ENCODE data around the gene ARL2BP. TPM values are rescaled to one million over a fixed set of nuclear protein-coding genes. Genes with fewer than 3 reads are reported as not detected.

ARL2BP gene
- total and polyA plus RNA-seq, 4 donors = 32.8 to 63.2 (median 44.1) TPM

DNA sequence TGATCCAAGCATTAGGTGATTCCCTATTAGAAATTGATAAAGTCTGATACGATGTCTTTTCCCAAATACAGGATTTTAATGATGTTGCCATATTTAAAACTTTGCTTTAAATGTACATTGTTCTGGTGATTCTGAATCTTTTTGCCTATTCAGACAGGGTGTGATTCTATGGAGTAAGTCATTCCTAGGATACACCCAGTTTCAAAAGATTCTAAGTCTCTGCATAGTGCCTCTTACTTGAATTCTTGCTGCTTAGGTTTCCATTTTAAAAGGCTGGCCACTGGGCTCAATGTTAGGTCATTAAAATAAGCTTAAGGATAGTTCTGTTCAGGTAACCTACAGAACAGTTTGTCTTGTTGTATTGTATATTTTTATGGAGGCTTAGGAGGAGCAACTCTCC, 22.0 kb upstream of the ARL2BP start:
- TF ChIP-seq CTCF (IDR thresholded peaks at IDR 0.05; ENCODE audit: control extremely low read depth, extremely low read depth) = no peak
- Histone ChIP-seq H3K4me1 (ENCODE audit: control insufficient read depth in 5 of 5, insufficient read depth in 5 of 5, low read length in 5 of 5) (peaks cover 0 to 3% (median 0%) of the 10 kb centered on the region in 5 donors), H3K27me3 (ENCODE audit: control insufficient read depth in 3 of 3, insufficient read depth in 3 of 3, low read length in 2 of 3) (no peaks in the 10 kb centered on the region), H3K9ac (ENCODE audit: insufficient read depth in 1 of 2, low read length in 2 of 2) (no peak overlapping the region), H3K9me3 (ENCODE audit: control insufficient read depth in 4 of 4, insufficient read depth in 3 of 4, low read length in 3 of 4) (no peaks in the 10 kb centered on the region), H3K36me3 (ENCODE audit: control insufficient read depth in 4 of 4, insufficient read depth in 4 of 4, low read length in 4 of 4) (peaks cover 25 to 69% (median 62%) of the 10 kb centered on the region in 4 donors), H3K27ac (ENCODE audit: low read depth in 1 of 2, low read length in 1 of 2) (no peak overlapping the region), H3K4me3 (no peak overlapping the region)
- ATAC-seq (ENCODE audit: insufficient read depth, low FRiP score) (no peak), DNase-seq (no peak)
- 95 to 96% methylated on average over 1 of the region's 1 CpG for WGBS, 2 donors

DNA sequence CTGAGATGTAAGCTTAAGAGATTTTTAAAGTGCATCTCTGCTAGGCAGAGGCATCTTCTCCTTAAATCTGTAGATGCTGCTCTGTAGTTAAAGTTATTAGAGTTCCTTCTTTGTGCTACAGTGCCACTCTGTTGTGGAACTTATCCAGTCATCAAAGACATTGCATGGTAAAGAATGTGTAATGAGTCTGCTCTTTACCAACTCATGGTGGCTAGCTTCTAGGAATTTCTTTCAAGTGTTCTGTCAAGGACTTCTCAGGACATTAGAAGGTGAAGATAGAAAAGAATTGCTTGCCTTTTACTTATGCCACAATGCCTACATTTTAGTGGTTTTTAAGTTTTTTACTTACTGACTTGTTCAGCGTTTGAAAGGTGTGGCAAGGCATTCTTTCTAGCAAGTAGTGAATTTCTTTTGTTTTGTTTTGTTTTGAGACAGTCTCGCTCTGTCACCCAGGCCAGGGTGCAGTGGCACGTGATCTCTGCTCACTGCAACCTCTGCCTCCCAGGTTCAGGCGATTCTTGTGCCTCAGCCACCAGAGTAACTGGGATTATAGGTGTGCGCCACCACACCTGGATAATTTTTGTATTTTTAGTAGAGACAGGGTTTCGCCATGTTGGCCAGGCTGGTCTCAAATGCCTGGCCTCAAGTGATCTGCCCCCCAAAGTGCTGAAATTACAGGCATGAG, 20.3 kb upstream of the ARL2BP start:
- peaks cover 0 to 3% (median 0%) of the 10 kb centered on the region in 5 donors for H3K4me1 ChIP-seq (ENCODE audit: control insufficient read depth in 5 of 5, insufficient read depth in 5 of 5, low read length in 5 of 5)
- 94 to 96% methylated on average over 6 of the region's 6 CpGs for WGBS, 2 donors

DNA sequence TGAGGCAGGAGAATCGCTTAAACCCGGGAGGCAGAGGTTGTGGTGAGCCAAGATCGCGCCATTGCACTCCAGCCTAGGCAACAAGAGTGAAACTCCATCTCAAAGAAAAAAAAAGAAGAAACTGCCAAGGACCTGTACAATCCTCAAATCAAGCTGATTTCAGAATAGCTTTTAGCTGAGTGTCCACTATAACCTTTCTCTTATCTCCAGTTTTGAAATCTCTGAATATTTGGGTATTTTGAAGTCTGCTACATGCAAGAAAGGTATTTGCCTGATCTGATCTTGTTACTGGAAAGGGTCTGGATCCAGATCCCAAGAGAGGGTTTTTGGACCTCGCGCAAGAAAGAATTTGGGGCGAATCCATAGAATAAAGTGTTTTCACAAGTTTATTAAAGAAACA, 19.1 kb upstream of the ARL2BP start:
- peaks cover 29 to 64% (median 54%) of the 10 kb centered on the region in 4 donors for H3K36me3 ChIP-seq (ENCODE audit: control insufficient read depth in 4 of 4, insufficient read depth in 4 of 4, low read length in 4 of 4)
- H3K4me1 ChIP-seq (ENCODE audit: control insufficient read depth in 5 of 5, insufficient read depth in 5 of 5, low read length in 5 of 5) = peaks cover 0 to 3% (median 0%) of the 10 kb centered on the region in 5 donors
- no peak overlapping the region for H3K4me3 ChIP-seq
- ATAC-seq (ENCODE audit: insufficient read depth, low FRiP score) (no peak), DNase-seq (no peak)
- H3K27me3 ChIP-seq (ENCODE audit: control insufficient read depth in 3 of 3, insufficient read depth in 3 of 3, low read length in 2 of 3) = no peaks in the 10 kb centered on the region
- H3K27ac ChIP-seq (ENCODE audit: low read depth in 1 of 2, low read length in 1 of 2) = no peak overlapping the region
- H3K9ac ChIP-seq (ENCODE audit: insufficient read depth in 1 of 2, low read length in 2 of 2) = no peak overlapping the region
- TF ChIP-seq CTCF (IDR thresholded peaks at IDR 0.05; ENCODE audit: control extremely low read depth, extremely low read depth) = no peak
- WGBS, 2 donors = 96 to 99% methylated on average over 7 of the region's 7 CpGs
- H3K9me3 ChIP-seq (ENCODE audit: control insufficient read depth in 4 of 4, insufficient read depth in 3 of 4, low read length in 3 of 4) = no peaks in the 10 kb centered on the region

More for the DNA sequence above, 20.3 kb upstream of the ARL2BP start:
- no peaks in the 10 kb centered on the region for H3K9me3 ChIP-seq (ENCODE audit: control insufficient read depth in 4 of 4, insufficient read depth in 3 of 4, low read length in 3 of 4)
- TF ChIP-seq CTCF (IDR thresholded peaks at IDR 0.05; ENCODE audit: control extremely low read depth, extremely low read depth) = no peak
- no peak overlapping the region for H3K4me3 ChIP-seq
- peaks cover 30 to 62% (median 55%) of the 10 kb centered on the region in 4 donors for H3K36me3 ChIP-seq (ENCODE audit: control insufficient read depth in 4 of 4, insufficient read depth in 4 of 4, low read length in 4 of 4)
- ATAC-seq (ENCODE audit: insufficient read depth, low FRiP score) (no peak), DNase-seq (peak in 2 of 3 donors; percentile 10 to 17)
- no peak overlapping the region for H3K27ac ChIP-seq (ENCODE audit: low read depth in 1 of 2, low read length in 1 of 2)
- no peaks in the 10 kb centered on the region for H3K27me3 ChIP-seq (ENCODE audit: control insufficient read depth in 3 of 3, insufficient read depth in 3 of 3, low read length in 2 of 3)
- H3K9ac ChIP-seq (ENCODE audit: insufficient read depth in 1 of 2, low read length in 2 of 2) = no peak overlapping the region
